Fibroblast of pulmonary artery (primary cell): ENCODE measurements around the gene CENPI.
A peak's percentile ranks its signal among the peaks of the same experiment; 100 is the strongest.

ENCODE experiments used
- DNase-seq: peaks from one replicate; pipeline ENCODE4 v3.0.0-alpha.2; 2010; ENCODE audit warnings: low read depth
- H3K4me3 ChIP-seq: replicated peaks from 2 replicates; pipeline ENCODE4 v1.5.1; 2011; ENCODE audit warnings: low read depth, mild to moderate bottlenecking, control low read depth, low read length, moderate library complexity
- TF ChIP-seq, protein P1 (sequence below): IDR thresholded peaks from 2 replicates; pipeline ENCODE4 v1.5.1; 2011; ENCODE audit warnings: mild to moderate bottlenecking, control low read depth, low read length, inconsistent platforms; ENCODE audit errors: missing control alignments

Gene CENPI

DNA sequence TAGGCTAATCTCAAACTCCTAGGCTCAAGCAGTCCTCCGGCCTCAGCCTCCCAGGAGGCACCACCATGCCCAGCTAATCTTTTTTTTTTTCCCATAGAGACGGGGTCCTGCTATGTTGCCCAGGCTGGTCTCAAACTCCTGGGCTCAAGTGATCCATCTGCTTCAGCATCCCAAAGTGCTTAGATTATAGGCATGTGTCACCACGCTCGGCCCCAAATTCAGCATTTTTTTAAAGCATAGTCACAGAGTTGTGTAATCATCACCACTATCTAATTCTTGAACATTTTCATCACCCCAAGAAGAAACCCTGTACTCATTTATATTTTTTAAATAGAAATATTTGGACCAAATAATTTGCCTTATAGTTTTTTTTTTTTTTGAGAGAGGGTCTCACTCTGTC, 10.3 kb downstream of the CENPI start:
- TF ChIP-seq, protein P1, sequence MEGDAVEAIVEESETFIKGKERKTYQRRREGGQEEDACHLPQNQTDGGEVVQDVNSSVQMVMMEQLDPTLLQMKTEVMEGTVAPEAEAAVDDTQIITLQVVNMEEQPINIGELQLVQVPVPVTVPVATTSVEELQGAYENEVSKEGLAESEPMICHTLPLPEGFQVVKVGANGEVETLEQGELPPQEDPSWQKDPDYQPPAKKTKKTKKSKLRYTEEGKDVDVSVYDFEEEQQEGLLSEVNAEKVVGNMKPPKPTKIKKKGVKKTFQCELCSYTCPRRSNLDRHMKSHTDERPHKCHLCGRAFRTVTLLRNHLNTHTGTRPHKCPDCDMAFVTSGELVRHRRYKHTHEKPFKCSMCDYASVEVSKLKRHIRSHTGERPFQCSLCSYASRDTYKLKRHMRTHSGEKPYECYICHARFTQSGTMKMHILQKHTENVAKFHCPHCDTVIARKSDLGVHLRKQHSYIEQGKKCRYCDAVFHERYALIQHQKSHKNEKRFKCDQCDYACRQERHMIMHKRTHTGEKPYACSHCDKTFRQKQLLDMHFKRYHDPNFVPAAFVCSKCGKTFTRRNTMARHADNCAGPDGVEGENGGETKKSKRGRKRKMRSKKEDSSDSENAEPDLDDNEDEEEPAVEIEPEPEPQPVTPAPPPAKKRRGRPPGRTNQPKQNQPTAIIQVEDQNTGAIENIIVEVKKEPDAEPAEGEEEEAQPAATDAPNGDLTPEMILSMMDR: no peak
- peak; percentile 45 for DNase-seq
- H3K4me3 ChIP-seq: no peak overlapping the region

DNA sequence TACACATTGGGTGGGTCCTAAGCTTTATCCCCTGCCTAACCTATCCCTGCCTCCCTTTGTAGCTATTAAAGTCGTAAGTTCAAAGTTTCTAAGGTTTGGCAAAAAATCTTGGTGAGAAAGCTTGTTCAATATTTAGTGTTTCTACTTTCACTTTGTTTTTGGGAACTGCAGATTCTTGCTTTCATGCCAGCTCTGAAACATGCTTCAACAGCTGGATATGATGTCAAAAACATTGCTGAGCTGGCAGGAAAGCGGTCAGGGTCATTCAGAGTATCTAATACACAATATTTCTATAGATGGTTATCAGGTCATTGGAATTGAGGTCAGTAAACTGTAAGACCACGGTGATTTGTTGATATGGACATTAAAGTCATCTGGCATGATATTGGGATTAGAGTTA, 19.7 kb downstream of the CENPI start:
- no peak overlapping the region for H3K4me3 ChIP-seq
- TF ChIP-seq, protein P1: no peak
- peak; percentile 13 for DNase-seq

DNA sequence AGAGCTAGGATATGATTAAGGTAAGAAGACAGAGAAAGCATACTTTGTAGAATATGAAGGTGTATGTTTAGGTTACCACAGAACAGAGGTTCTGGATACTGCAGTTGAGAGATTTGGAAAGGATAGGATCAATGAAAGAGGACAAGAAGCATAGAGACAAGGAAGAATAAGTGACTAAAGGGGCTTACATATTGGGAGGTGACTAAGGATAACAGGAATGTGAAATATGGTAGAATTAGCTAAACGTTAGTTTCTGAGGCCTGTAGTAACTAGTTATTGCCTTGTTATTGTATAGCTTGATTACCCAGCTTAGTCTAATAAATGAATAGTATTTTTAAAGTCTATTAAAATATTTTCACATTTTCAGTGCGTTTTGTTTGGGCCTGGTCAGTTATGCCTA, 38.2 kb downstream of the CENPI start:
- TF ChIP-seq, protein P1: no peak

More for the DNA sequence above, 38.2 kb downstream of the CENPI start:
- no peak overlapping the region for H3K4me3 ChIP-seq
- no peak for DNase-seq
